Stimulated activated CD4-positive, alpha-beta T cell treated with anti-CD3 and anti-CD28 coated beads, Interleukin-15, amount 100 ng/mL, for 24 hours (primary cell): ENCODE data around the gene TMEM100.

Experiments
- DNase-seq: peaks from one replicate; pipeline ENCODE4 v3.0.0-alpha.2; 2020

The TMEM100 gene

GRCh38 chr17:55743103-55743679 is 20.5 kb upstream of the TMEM100 start:
- DNase-seq: no peak

- no peak for DNase-seq
These were observed 19.8 kb upstream of the TMEM100 start for GRCh38 chr17:55742272-55743102.

DNA sequence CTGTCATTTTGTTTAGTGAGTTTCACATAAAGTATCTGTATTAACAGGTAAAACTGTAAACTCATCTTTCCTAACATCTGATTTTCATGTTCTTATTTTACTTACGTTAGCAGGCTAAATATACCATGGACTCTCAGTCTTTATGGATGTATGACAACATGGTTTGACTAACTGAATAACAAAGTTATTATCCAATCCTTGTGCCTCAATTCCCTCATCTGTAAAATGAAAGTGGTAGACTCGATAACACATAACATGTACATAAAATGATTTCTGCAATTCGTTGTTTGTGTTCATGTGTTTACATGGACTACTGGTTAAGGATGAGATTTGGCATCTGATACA is 18.7 kb upstream of the TMEM100 start:
- no peak for DNase-seq

GRCh38 chr17:55740511-55741355 is 18.1 kb upstream of the TMEM100 start:
- DNase-seq: no peak

DNA sequence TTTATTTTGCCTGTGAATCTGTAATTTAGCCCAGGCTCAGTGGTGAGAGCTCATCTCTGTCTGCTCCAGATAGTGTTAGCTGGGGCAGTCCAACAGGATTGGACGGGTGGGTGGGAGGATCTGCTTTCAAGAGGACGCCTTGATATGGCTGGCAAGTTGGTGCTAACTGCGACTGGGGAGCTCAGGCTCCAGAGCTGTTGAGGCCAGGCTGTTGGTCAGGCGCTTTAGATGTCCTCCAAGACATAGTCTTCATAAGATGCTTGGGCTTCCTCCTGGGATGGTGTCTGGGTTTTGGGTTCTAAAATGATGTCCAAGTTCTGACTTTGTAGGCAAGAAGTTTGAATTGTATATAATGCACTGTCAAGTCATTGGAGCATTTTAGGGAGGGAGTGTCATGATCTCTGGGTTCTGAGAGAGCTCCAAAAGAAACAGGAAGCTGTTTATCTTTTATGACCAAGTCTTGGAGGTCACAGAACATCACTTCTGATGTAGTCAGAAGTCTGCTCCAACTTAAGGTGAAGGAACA is 15.4 kb upstream of the TMEM100 start:
- DNase-seq: no peak

DNA sequence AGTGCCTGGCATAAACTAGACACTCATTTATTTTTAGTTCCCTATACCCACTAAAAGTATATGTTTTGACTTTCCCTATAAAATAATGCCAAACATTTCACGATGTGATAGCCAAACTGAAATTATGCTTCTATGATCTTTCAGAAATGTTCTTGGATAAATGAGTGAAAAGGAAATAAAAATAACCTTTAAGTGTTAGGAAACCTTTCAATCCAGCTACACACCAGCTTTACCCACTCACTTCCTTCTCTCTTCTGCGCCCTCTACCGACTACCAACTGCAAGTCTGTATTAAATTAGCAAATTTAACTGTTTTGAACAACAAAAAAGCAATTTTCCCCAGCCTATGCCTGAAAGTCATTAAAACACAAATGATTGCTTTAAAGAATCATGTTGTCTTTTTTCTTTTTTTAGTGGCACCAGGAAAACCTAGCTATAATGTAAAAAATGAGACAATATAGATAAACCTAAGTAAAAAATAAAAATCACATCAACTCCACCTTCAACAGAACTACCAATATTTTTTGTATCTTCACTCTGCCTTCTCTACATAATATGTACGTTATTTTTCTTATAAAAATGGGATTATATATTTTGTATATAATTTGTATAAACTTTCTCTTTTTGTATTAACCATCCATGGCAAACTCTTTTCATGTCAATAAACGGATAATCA is 13.2 kb upstream of the TMEM100 start:
- peak; percentile 56 for DNase-seq

DNA sequence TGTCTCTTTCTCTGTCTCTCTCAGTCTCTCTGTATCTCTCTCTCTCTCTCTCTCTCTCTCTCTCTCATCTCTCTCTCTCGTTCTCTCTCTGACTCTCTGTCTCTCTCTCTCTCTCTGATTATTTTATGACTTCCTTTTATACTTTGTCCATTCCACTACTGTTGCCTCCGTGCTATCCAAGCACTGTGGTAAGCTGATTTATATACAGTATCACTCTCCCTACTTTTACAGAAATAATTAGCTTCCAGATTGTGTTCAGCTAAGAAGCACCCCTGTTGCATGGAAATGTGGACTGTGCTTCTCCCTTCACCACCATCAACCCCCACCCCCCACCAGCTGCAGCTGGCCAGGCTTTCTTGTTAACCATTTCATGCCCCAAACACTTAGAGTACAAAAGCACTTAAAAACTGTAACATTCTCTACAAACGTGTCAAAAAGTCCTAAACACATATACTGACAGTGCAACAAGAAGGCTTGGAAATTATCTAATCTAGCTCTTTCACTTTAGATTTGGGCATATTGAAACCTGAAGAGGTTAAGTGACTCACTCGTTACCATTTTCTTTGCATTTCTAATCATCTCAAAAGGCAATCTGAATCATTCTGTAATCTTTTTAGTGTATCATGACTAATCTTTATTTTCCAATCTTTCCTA is 11.6 kb upstream of the TMEM100 start:
- DNase-seq: peak; percentile 19

GRCh38 chr17:55731586-55732250 is 9.1 kb upstream of the TMEM100 start:
- DNase-seq: no peak

- no peak for DNase-seq
These were observed 8.1 kb upstream of the TMEM100 start for GRCh38 chr17:55730808-55731207.

DNA sequence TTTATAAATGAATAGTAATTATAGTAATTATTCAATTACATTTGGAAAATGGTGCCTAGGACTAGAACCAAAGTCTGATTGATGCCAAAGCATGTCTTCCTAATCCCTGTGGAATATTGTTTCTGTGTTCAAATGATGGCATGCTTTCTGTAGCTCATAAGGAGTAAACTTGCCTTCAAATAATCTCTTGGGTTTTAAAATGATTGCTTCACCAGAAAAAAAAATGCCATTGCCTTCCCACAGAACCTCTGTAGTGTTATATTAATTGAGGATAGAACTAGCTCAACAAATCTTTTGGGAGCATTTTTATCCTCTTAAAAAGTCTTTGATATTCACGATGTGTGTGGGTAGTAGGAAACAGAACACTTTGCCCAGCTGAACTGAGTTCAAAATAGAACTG is 7.7 kb upstream of the TMEM100 start:
- no peak for DNase-seq

GRCh38 chr17:55729484-55729883 is 6.8 kb upstream of the TMEM100 start:
- DNase-seq: no peak

GRCh38 chr17:55728833-55729232 is 6.2 kb upstream of the TMEM100 start:
- no peak for DNase-seq

DNA sequence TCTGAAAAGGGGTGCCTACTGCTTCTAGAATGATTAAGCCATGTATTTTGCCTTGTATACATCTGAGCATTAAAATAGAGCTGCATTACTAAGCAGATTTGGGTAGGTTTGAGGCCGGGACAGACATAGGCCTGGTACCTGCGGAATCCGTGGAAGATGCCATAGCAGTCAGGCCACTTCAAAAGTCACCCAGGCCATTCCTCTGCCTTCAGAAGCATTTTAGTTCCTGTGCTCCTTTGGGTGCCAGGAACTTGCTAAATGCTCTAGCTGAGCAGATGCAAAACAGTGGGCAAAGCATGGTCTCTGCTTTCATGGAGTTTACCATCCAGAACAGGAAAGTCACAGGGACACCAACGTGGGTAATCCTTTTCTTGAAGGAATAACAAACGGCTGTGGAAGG is 5.7 kb upstream of the TMEM100 start:
- DNase-seq: no peak

DNA sequence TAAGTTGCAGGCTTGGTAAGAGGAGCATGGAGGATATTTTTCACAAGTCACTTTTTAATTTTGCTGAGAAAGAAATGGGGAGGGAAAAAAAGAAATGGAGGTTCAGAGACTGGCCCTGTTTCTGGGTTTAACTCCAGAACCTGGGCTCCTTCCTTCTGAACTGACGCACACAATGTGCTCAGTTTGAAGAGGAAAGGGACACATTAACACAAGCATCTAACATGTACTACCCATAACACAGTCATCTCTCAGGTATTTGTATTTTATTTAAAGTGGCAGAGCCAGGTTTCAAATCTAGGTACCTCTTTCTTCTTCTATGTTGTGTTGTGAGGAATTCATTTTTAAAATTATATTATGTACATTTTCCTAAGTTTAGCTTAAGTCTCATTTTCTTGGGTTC is 5.3 kb upstream of the TMEM100 start:
- no peak for DNase-seq

DNA sequence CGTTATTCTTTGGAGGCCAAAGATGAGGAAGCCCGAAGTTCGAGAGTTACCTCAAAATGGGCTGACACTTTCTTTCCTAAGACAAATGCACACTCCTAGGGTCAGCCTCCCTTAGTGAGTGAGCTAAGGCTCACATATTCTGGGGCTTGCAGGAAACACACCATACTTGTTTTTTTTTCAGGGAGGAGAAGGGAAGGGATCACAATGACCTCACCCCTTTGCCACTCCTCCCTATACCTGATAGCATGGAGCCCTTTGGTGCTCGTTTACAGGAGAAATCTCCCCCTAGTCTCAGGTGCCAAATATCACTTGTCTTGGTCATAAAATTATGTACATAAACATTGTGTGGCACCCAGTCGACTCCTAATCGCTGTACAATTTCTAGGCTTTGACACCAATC is 4.6 kb upstream of the TMEM100 start:
- no peak for DNase-seq

DNA sequence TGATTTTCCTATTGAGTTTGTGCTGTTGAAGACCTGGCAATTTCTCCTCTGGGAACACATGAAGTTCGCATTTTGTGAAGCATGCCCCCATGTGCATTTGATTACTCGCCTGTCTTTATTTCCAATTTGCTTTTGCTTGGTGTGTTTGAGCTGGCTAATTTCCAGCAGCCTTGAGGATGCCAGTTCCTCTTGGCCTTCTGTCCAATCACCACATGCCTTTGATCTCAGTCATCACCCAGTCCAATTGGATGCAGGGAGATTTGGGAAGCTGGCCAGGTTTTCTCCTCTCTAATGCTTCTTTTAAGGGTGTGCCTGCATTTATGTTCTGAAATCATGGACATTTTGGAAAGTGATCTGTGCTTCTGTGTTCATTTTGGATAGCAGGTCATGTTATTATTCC is 3.8 kb upstream of the TMEM100 start:
- DNase-seq: no peak

DNA sequence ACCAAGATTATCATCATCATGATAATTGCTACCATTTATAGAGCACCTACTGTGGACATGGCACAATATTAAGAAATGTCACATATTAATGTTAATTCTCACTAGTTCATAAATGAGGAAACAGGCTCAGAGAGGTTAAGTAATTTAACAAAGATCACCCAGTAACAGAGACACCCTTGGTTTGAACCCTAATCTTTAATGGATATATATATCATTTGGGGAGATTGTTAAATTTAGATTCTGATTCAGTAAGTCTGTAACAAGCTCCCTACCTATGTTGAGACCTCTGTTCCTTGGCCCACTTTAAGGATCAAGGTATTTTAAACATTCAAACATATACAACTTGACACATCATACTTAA is 804 bp upstream of the TMEM100 start:
- no peak for DNase-seq

GRCh38 chr17:55722016-55722736 is 488 bp downstream of the TMEM100 start:
- DNase-seq: no peak

GRCh38 chr17:55720919-55721836 is 1.5 kb downstream of the TMEM100 start:
- DNase-seq: no peak
